Thyroid gland (tissue), 4 donors: ENCODE data around the gene LGALS1.

Source experiments
- POLR2A ChIP-seq, 2 donors: fragments of 450-650 bp; IDR thresholded peaks; one replicate each; pipeline ENCODE4 v1.6.1; 2017; ENCODE audit warnings: antibody characterized with exemption in 2 of 2, mild to moderate bottlenecking in 2 of 2, moderate library complexity in 1 of 2
- TF ChIP-seq, protein P1 (sequence below), 6 experiments: fragments of 200-600 bp in 3 of 6; fragments of 450-650 bp in 3 of 6; sonication (generic) in 3 of 6; IDR thresholded peaks; one replicate each; pipeline ENCODE4 v1.5.1; 2016 to 2019; ENCODE audit warnings: antibody characterized with exemption in 6 of 6, mild to moderate bottlenecking in 2 of 6, inconsistent platforms in 1 of 6, moderate library complexity in 1 of 6

DNA sequence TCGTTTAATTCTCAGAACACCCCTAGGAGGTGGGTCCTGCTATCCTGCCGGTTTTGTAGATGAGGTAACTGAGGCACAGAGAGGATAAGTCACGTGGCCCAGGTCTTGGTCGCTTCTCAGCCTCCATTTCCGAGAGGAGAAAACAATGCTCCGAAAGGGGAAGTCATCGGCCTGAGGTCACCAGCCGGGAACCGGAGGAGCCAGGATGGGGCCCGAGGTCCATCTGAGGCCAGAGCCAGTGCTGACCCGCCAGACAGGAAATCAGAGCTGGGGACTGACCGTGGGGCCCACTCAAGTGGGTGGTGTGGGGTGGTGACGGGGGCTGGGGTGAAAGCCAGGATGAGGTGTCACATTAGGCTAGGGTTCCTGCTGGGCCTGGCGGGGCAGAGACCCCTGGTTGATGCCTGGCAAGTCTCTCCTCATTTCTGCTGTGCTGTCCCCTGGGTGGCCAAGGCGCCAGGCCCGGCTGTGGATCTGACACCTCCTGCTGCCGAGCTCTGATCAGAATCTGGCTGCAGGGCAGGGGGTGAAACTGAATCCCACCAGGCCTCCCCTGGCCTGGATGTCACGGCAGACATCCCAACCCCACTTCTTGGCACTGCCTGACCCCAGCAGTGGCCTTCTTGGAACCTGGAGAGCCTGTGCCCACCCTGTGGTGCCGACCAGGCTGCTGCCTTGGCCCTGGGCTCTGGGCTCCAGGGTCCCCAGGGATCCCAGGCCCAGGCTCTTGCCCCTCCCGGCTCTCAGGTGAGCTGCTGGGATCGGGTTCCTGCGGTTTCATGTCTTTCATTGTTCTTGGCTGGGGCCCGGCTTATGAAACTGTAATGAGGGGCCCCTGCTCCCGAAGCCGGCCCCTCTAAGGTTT lies 33.4 kb downstream of the LGALS1 start:
- TF ChIP-seq, protein P1, sequence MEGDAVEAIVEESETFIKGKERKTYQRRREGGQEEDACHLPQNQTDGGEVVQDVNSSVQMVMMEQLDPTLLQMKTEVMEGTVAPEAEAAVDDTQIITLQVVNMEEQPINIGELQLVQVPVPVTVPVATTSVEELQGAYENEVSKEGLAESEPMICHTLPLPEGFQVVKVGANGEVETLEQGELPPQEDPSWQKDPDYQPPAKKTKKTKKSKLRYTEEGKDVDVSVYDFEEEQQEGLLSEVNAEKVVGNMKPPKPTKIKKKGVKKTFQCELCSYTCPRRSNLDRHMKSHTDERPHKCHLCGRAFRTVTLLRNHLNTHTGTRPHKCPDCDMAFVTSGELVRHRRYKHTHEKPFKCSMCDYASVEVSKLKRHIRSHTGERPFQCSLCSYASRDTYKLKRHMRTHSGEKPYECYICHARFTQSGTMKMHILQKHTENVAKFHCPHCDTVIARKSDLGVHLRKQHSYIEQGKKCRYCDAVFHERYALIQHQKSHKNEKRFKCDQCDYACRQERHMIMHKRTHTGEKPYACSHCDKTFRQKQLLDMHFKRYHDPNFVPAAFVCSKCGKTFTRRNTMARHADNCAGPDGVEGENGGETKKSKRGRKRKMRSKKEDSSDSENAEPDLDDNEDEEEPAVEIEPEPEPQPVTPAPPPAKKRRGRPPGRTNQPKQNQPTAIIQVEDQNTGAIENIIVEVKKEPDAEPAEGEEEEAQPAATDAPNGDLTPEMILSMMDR (IDR thresholded peaks at IDR 0.05), result no peak
- no peak for TF ChIP-seq POLR2A (IDR thresholded peaks at IDR 0.05)
